Lower lobe of right lung (tissue), 2 donors: ENCODE results near the gene MAML3. TPM values are rescaled to one million over a fixed set of nuclear protein-coding genes. Genes with fewer than 3 reads are reported as not detected.
A peak's percentile ranks its signal among the peaks of the same experiment; 100 is the strongest.

Experiments used
- ATAC-seq, 2 donors: fragments of 200-7000 bp; cut with Tn5 transposase; one replicate each; pipeline ENCODE4 v1.9.1; 2020 to 2022; ENCODE audit warnings: mild to moderate bottlenecking in 2 of 2, moderate library complexity in 2 of 2
- DNase-seq: peaks from one replicate; pipeline ENCODE4 v3.0.0-alpha.2; 2020
- H3K27ac ChIP-seq: fragments of 200-600 bp; one replicate; pipeline ENCODE4 v1.8.0; 2022
- H3K27me3 ChIP-seq: fragments of 200-600 bp; one replicate; pipeline ENCODE4 v1.8.0; 2022; ENCODE audit warnings: low read depth
- H3K36me3 ChIP-seq: fragments of 200-600 bp; one replicate; pipeline ENCODE4 v1.8.0; 2022; ENCODE audit warnings: mild to moderate bottlenecking
- H3K4me1 ChIP-seq: fragments of 200-600 bp; one replicate; pipeline ENCODE4 v1.8.0; 2022
- H3K4me3 ChIP-seq: fragments of 200-600 bp; one replicate; pipeline ENCODE4 v1.8.0; 2022; ENCODE audit warnings: mild to moderate bottlenecking
- H3K9me3 ChIP-seq: fragments of 200-600 bp; one replicate; pipeline ENCODE4 v1.8.0; 2022
- intact Hi-C: fragments of 100-400 bp; cut with DNase I; formaldehyde crosslinking; loops from one replicate; pipeline ENCODE4 v1.11.0; 2022
- total RNA-seq: library from RNA; stranded (reverse); fragmentation: NEBNext Ultra II Directional; extraction: Animal tissue kit (Norgen Biotek cat#: 25700); gene quantifications from one replicate; pipeline ENCODE4 v1.2.1, GENCODE V29; 2021
- TF ChIP-seq, protein P1 (sequence below): fragments of 200-600 bp; IDR thresholded peaks from one replicate; pipeline ENCODE4 v1.8.0; 2022; ENCODE audit warnings: antibody characterized with exemption, mild to moderate bottlenecking
- donor health status: DM: no; HTN: yes; CAD: no; lungs with severe emphysema.

Gene MAML3
- total RNA-seq, 1 donor from 2014 or later: 12.5 TPM

DNA sequence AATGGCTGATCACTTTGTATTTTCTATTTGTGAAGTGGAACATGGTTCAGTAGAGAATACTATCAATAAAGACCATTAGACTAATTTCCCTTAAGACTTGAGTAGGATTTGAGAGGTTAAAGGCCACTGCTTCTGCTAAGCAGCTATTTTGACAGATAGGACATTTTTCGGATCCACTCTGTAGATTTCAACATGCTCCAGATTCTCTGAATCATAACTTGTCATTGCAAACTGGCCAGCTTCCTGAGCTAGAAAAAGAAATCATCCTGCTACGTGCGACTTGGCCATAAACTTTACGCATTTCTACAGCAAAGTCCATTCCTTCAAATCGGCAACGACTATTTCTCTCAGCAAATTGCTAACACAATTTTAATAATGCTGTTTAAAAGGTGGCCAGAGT, 433.2 kb downstream of the MAML3 start:
- H3K27ac ChIP-seq: no peak overlapping the region
- intact Hi-C loops: no loop called here

DNA sequence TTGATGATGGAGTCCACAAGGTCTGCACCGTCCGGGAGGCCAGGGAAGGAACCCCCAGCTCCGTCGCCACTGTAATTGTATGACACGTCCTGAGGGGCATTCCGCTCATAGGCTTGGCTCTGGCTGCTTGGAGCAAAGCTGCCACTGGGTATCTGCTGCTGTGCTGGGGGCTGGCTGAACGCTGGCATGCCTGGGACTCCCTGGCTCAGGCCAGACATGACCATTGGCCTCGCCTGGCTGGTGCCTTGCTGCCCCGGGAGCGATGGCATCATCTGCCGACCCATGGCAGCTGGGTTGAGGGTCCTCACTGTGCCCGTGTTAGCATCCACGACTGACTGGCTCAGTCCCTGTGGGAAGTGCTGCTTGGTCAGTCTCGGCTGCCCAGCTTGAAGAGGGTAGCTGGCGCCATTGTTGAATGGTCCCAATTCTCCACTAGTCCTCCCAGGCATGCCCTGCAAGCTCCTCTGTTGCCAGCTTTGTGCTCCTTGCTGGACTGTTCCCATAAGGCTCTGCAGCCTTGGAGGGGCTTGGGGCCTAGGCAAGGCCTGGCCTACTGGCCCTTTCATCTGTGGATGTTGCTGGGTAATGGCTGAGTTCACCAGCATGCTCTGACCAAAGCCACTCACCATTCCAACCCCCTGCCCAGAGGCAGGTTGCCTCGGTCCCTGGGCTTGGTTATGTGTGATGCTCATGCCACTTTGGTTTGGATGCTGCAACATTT, 434.4 kb downstream of the MAML3 start:
- no peaks in the 10 kb centered on the region for H3K4me1 ChIP-seq
- ATAC-seq (no peak), DNase-seq (no peak)
- H3K27me3 ChIP-seq: no peaks in the 10 kb centered on the region
- H3K27ac ChIP-seq: no peak overlapping the region
- H3K9me3 ChIP-seq: no peaks in the 10 kb centered on the region
- peaks cover 26% of the 10 kb centered on the region for H3K36me3 ChIP-seq
- H3K4me3 ChIP-seq: no peak overlapping the region
- intact Hi-C loops: no loop called here
- TF ChIP-seq, protein P1, sequence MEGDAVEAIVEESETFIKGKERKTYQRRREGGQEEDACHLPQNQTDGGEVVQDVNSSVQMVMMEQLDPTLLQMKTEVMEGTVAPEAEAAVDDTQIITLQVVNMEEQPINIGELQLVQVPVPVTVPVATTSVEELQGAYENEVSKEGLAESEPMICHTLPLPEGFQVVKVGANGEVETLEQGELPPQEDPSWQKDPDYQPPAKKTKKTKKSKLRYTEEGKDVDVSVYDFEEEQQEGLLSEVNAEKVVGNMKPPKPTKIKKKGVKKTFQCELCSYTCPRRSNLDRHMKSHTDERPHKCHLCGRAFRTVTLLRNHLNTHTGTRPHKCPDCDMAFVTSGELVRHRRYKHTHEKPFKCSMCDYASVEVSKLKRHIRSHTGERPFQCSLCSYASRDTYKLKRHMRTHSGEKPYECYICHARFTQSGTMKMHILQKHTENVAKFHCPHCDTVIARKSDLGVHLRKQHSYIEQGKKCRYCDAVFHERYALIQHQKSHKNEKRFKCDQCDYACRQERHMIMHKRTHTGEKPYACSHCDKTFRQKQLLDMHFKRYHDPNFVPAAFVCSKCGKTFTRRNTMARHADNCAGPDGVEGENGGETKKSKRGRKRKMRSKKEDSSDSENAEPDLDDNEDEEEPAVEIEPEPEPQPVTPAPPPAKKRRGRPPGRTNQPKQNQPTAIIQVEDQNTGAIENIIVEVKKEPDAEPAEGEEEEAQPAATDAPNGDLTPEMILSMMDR: no peak

More for the DNA sequence above, 433.2 kb downstream of the MAML3 start:
- Histone ChIP-seq H3K9me3 (no peaks in the 10 kb centered on the region), H3K27me3 (no peaks in the 10 kb centered on the region), H3K4me1 (no peaks in the 10 kb centered on the region), H3K36me3 (peaks cover 26% of the 10 kb centered on the region), H3K4me3 (no peak overlapping the region)
- DNase-seq (no peak), ATAC-seq (no peak)
- TF ChIP-seq, protein P1: no peak

DNA sequence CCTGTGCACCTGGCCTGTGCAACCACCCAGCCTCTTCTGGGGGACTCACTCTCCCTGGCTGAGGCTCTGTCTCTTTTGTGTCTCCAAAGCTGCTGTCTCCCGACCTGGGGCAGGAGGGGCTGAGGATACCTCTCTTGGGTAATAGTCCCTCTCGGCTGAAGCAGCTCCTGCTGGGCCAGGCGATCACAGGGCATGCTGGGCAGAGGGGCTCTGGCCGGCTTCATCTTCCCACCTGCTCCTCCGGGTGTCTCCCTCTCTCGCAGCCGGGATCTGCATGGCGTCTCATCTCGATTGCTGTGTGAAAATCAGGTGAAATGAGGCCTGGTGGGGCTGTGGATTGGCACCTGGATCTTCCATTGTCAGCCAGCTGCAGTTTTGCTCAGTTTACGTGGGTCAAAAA, 435.2 kb downstream of the MAML3 start:
- Histone ChIP-seq H3K4me1 (no peaks in the 10 kb centered on the region), H3K36me3 (peaks cover 26% of the 10 kb centered on the region), H3K4me3 (no peak overlapping the region), H3K27ac (no peak overlapping the region), H3K9me3 (no peaks in the 10 kb centered on the region), H3K27me3 (no peaks in the 10 kb centered on the region)
- TF ChIP-seq, protein P1: no peak
- intact Hi-C loops: no loop called here
- DNase-seq (no peak), ATAC-seq (peak in 1 of 2 donors; percentile 11)

DNA sequence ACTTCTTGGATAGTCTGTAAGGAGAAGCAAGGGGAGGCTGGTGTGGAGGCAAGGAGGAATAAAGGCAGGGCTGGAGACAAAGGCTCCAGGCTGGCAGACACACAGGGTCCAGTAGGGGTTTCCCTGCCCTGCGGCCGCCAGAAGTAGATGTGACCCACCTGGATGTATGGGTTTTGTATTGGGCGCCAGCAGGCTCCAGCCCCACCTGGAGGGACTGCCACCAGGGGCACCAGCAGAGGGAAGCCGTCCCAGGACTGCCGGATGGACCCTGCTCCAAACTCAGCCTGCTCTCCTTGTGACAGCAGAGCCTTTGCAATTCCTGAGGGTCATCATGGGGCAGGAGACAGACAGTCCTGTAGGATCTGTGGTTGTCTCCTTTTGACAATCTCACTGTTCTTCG, 435.6 kb downstream of the MAML3 start:
- ATAC-seq (no peak), DNase-seq (no peak)
- intact Hi-C loops: no loop called here
- Histone ChIP-seq H3K9me3 (no peaks in the 10 kb centered on the region), H3K27ac (no peak overlapping the region), H3K4me3 (no peak overlapping the region), H3K36me3 (peaks cover 26% of the 10 kb centered on the region), H3K27me3 (no peaks in the 10 kb centered on the region), H3K4me1 (no peaks in the 10 kb centered on the region)
- TF ChIP-seq, protein P1: no peak

DNA sequence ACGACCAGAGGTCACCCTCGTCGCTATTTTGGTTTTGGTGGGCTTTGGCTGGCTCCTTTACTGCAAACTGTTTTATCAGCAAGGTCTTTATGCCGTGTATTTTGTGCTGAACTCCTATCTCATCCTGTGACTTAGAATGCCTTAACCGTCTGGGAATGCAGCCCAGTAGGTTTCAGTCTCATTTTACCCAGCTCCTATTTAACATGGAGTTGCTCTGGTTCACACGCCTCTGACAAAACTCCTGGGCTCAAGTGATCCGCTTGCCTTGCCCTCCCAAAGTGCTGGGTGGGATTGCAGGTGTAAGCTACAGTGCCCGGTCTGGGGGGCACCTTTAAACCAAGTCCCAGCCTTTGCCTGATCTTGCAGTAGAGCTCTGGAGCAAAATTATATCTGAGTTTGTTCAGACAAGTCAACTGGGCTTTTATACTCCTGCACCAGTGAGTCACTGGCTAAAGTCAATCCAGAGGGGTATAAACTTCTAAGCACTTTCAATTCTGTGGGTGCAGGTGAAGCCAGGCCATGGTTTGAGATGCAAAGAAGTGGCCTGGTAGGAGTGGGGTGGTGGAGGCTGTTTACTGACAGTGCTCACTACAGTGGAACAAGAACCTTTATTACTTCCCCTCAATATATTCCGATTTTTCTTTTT, 438.1 kb downstream of the MAML3 start:
- Histone ChIP-seq H3K27me3 (no peaks in the 10 kb centered on the region), H3K4me3 (no peak overlapping the region), H3K27ac (no peak overlapping the region), H3K36me3 (peaks cover 26% of the 10 kb centered on the region), H3K9me3 (no peaks in the 10 kb centered on the region), H3K4me1 (no peaks in the 10 kb centered on the region)
- intact Hi-C loops: no loop called here
- no peak for ATAC-seq
- TF ChIP-seq, protein P1: no peak
- no peak for DNase-seq
